H9 (cell line): ENCODE data around the gene PHACTR1. TPM values are rescaled to one million over a fixed set of nuclear protein-coding genes. Genes with fewer than 3 reads are reported as not detected.

Experiments used
- DNase-seq: peaks from one replicate; pipeline ENCODE4 v3.0.0-alpha.2; 2017
- H2AFZ ChIP-seq: one replicate; pipeline ENCODE4 v1.6.1; 2013; ENCODE audit warnings: mild to moderate bottlenecking, low read length, control low read depth, moderate library complexity
- H2AK5ac ChIP-seq: 2 replicates; pipeline ENCODE4 v1.6.1; 2013; ENCODE audit warnings: low read length, control low read depth, mixed read lengths; ENCODE audit not compliant: insufficient read length
- H2BK120ac ChIP-seq: one replicate; pipeline ENCODE4 v1.6.1; 2013; ENCODE audit warnings: low read depth, mild to moderate bottlenecking, low read length, control low read depth, inconsistent platforms; ENCODE audit not compliant: poor library complexity, severe bottlenecking
- H2BK12ac ChIP-seq: 2 replicates; pipeline ENCODE4 v1.6.1; 2013; ENCODE audit warnings: low read length, control low read depth, mixed read lengths, low read depth; ENCODE audit not compliant: insufficient read length
- H2BK15ac ChIP-seq: 2 replicates; pipeline ENCODE4 v1.6.1; 2013; ENCODE audit warnings: low read depth, low read length, control low read depth
- H2BK20ac ChIP-seq: one replicate; pipeline ENCODE4 v1.6.1; 2013; ENCODE audit warnings: low read depth, mild to moderate bottlenecking, low read length, control low read depth, inconsistent platforms; ENCODE audit not compliant: poor library complexity, severe bottlenecking
- H2BK5ac ChIP-seq: 2 replicates; pipeline ENCODE4 v1.6.1; 2013; ENCODE audit warnings: low read length, control low read depth, mixed read lengths; ENCODE audit not compliant: insufficient read length
- H3K14ac ChIP-seq: 2 replicates; pipeline ENCODE4 v1.6.1; 2013; ENCODE audit warnings: low read length, control low read depth; ENCODE audit not compliant: insufficient read depth
- H3K18ac ChIP-seq: 2 replicates; pipeline ENCODE4 v1.6.1; 2013; ENCODE audit warnings: low read depth, mild to moderate bottlenecking, mixed read lengths, low read length, control low read depth; ENCODE audit not compliant: insufficient read length
- H3K23ac ChIP-seq: 2 replicates; pipeline ENCODE4 v1.6.1; 2013; ENCODE audit warnings: low read length, control low read depth, mixed read lengths, low read depth; ENCODE audit not compliant: insufficient read length
- H3K23me2 ChIP-seq: 2 replicates; pipeline ENCODE4 v1.6.1; 2013; ENCODE audit warnings: low read depth, mild to moderate bottlenecking, mixed read lengths, low read length, control low read depth; ENCODE audit not compliant: insufficient read length, poor library complexity, severe bottlenecking
- H3K27ac ChIP-seq: 2 replicates; pipeline ENCODE4 v1.5.1; 2013; ENCODE audit warnings: low read length, control low read depth, mixed read lengths, low read depth; ENCODE audit not compliant: insufficient read length
- H3K27me3 ChIP-seq: 2 replicates; pipeline ENCODE4 v1.6.1; 2013; ENCODE audit warnings: low read length, control low read depth, inconsistent platforms; ENCODE audit not compliant: insufficient read depth
- H3K4ac ChIP-seq: 2 replicates; pipeline ENCODE4 v1.6.1; 2013; ENCODE audit warnings: low read depth, mild to moderate bottlenecking, control low read depth, inconsistent platforms, low read length, moderate library complexity
- H3K4me1 ChIP-seq: 2 replicates; pipeline ENCODE4 v1.6.1; 2013; ENCODE audit warnings: low read length, control low read depth, inconsistent platforms; ENCODE audit not compliant: insufficient read depth
- H3K4me2 ChIP-seq: 2 replicates; pipeline ENCODE4 v1.6.1; 2013; ENCODE audit warnings: low read length, control low read depth, mixed read lengths; ENCODE audit not compliant: insufficient read length, insufficient read depth
- H3K56ac ChIP-seq: 2 replicates; pipeline ENCODE4 v1.6.1; 2013; ENCODE audit warnings: low read depth, mild to moderate bottlenecking, mixed read lengths, low read length, control low read depth; ENCODE audit not compliant: insufficient read length
- H3K79me1 ChIP-seq: 2 replicates; pipeline ENCODE4 v1.6.1; 2013; ENCODE audit warnings: low read depth, mild to moderate bottlenecking, moderate library complexity, low read length, control low read depth, inconsistent platforms; ENCODE audit not compliant: insufficient read depth, poor library complexity, severe bottlenecking
- H3K79me2 ChIP-seq: 2 replicates; pipeline ENCODE4 v1.6.1; 2013; ENCODE audit warnings: low read length, control low read depth, inconsistent platforms; ENCODE audit not compliant: insufficient read depth
- H3K9ac ChIP-seq: 2 replicates; pipeline ENCODE4 v1.6.1; 2013; ENCODE audit warnings: low read length, control low read depth, mixed read lengths; ENCODE audit not compliant: insufficient read length; ENCODE audit errors: extremely low read depth
- H3K9me3 ChIP-seq: one replicate; pipeline ENCODE4 v1.6.1; 2013; ENCODE audit warnings: low read depth, low read length, inconsistent platforms; ENCODE audit not compliant: control insufficient read depth
- H3T11ph ChIP-seq: one replicate; pipeline ENCODE4 v1.6.1; 2013; ENCODE audit warnings: mild to moderate bottlenecking, low read length, control low read depth, inconsistent platforms
- H4K20me1 ChIP-seq: one replicate; pipeline ENCODE4 v1.6.1; 2013; ENCODE audit not compliant: control insufficient read depth, insufficient read length, insufficient read depth
- H4K5ac ChIP-seq: 2 replicates; pipeline ENCODE4 v1.6.1; 2013; ENCODE audit warnings: low read depth, mild to moderate bottlenecking, mixed read lengths, low read length, control low read depth; ENCODE audit not compliant: insufficient read length
- H4K8ac ChIP-seq: replicated peaks from 2 replicates; pipeline ENCODE4 v1.6.1; 2013; ENCODE audit warnings: low read length, control low read depth, mixed read lengths, low read depth; ENCODE audit not compliant: insufficient read length
- H4K91ac ChIP-seq: 2 replicates; pipeline ENCODE4 v1.6.1; 2013; ENCODE audit warnings: low read depth, mild to moderate bottlenecking, moderate library complexity, mixed read lengths, low read length, control low read depth; ENCODE audit not compliant: insufficient read length
- H3K27ac Mint-ChIP-seq, 3 experiments: 2 replicates in 2 of 3; 3 replicates in 1 of 3; pipeline ENCODE4 v1.8.0; 2020 to 2021; ENCODE audit warnings: mixed read lengths in 3 of 3, mild to moderate bottlenecking in 1 of 3, moderate library complexity in 1 of 3
- H3K27me3 Mint-ChIP-seq: 2 replicates; pipeline ENCODE4 v1.8.0; 2021; ENCODE audit warnings: low read depth, mild to moderate bottlenecking, moderate library complexity, mixed read lengths
- H3K36me3 Mint-ChIP-seq, 3 experiments: 2 replicates in 2 of 3; 3 replicates in 1 of 3; pipeline ENCODE4 v1.8.0; 2020 to 2021; ENCODE audit warnings: low read depth in 3 of 3, mixed read lengths in 3 of 3; ENCODE audit not compliant: insufficient read depth in 1 of 3
- H3K4me1 Mint-ChIP-seq, 2 experiments: 2 replicates each; pipeline ENCODE4 v1.8.0; 2020; ENCODE audit warnings: mixed read lengths in 2 of 2
- H3K4me3 Mint-ChIP-seq, 2 experiments: 2 replicates in 1 of 2; 3 replicates in 1 of 2; pipeline ENCODE4 v1.8.0; 2020 to 2021; ENCODE audit warnings: mild to moderate bottlenecking in 2 of 2, mixed read lengths in 2 of 2, moderate library complexity in 1 of 2
- H3K9me3 Mint-ChIP-seq, 2 experiments: 2 replicates in 1 of 2; 3 replicates in 1 of 2; pipeline ENCODE4 v1.8.0; 2020; ENCODE audit warnings: mild to moderate bottlenecking in 2 of 2, mixed read lengths in 2 of 2, moderate library complexity in 1 of 2
- CTCF ChIP-seq: fragments of 200-600 bp; sonication (generic); conservative IDR thresholded peaks from 3 replicates; pipeline ENCODE4 v1.8.0; 2021; ENCODE audit warnings: antibody characterized with exemption, mild to moderate bottlenecking
- WGBS: extraction: QIAGEN DNeasy Blood & Tissue Kit; methylation state at CpG from one replicate; pipeline ENCODE4 v1.1.7; 2013; ENCODE audit warnings: missing lambda C conversion rate, low lambda C conversion rate, mixed read lengths; ENCODE audit not compliant: insufficient read length; ENCODE audit errors: extremely low coverage; 5-methylcytosine and 5-hydroxymethylcytosine counted together
- total RNA-seq: library from RNA; stranded (reverse); gene quantifications from 2 replicates; pipeline ENCODE4 v1.2.1, GENCODE V29; 2021

Gene PHACTR1
- total RNA-seq, 1 experiment from 2014 or later, result 15.9 TPM

- H2BK15ac ChIP-seq, result no peak overlapping the region
- Mint-ChIP-seq H3K36me3 (no peaks in the 10 kb centered on the region), H3K27me3 (no peaks in the 10 kb centered on the region), H3K27ac (no peak overlapping the region), H3K4me1 (peaks cover 29 to 31% of the 10 kb centered on the region in 2 experiments), H3K4me3 (no peak overlapping the region), H3K9me3 (no peaks in the 10 kb centered on the region)
- no peak overlapping the region for H4K8ac ChIP-seq
- TF ChIP-seq CTCF, result no peak
- peaks cover 10% of the 10 kb centered on the region; the same call in 1 of the 2 replicates for H3K4me1 ChIP-seq
- H2AFZ ChIP-seq, result no peak overlapping the region
- no peak overlapping the region for H3K4me2 ChIP-seq
- no peaks in the 10 kb centered on the region for H3K79me1 ChIP-seq
- H2BK5ac ChIP-seq, result no peak overlapping the region
- no peaks in the 10 kb centered on the region for H3K9me3 ChIP-seq
- no peak overlapping the region for H2BK20ac ChIP-seq
- H4K91ac ChIP-seq, result no peak overlapping the region
- no peak overlapping the region for H2BK12ac ChIP-seq
- H3K18ac ChIP-seq, result no peak overlapping the region
- no peak overlapping the region for H3K4ac ChIP-seq
- H3K27ac ChIP-seq, result no peak overlapping the region
- H3T11ph ChIP-seq, result no peak overlapping the region
- H4K20me1 ChIP-seq, result no peaks in the 10 kb centered on the region
- H3K9ac ChIP-seq, result no peak overlapping the region
- H3K23me2 ChIP-seq, result no peaks in the 10 kb centered on the region
- no peaks in the 10 kb centered on the region for H3K79me2 ChIP-seq
- no peak overlapping the region for H2AK5ac ChIP-seq
- no peak overlapping the region for H2BK120ac ChIP-seq
- no peak overlapping the region for H3K23ac ChIP-seq
- DNase-seq, result no peak
- H3K27me3 ChIP-seq, result no peaks in the 10 kb centered on the region
- no peak overlapping the region for H4K5ac ChIP-seq
- H3K56ac ChIP-seq, result no peak overlapping the region
- no peak overlapping the region for H3K14ac ChIP-seq
- no CpG with 5 or more reads among the region's 3 CpGs for whole genome bisulfite sequencing
Observed at GRCh38 chr6:13146442-13146841, 429.9 kb downstream of the PHACTR1 start.
